WI38 (cell line): ENCODE results near the gene HOXD8.

ENCODE experiments used
- H3K4me3 ChIP-seq: 2 replicates; pipeline ENCODE4 v1.5.1; 2011; ENCODE audit warnings: low read depth, mild to moderate bottlenecking, control low read depth, low read length
- CTCF ChIP-seq: IDR thresholded peaks from 2 replicates; pipeline ENCODE4 v1.5.1; 2012; ENCODE audit warnings: low read depth, mild to moderate bottlenecking, control low read depth, low read length

Gene HOXD8

GRCh38 chr2:176117162-176117822 is 12.2 kb upstream of the HOXD8 start:
- H3K4me3 ChIP-seq = no peak overlapping the region
- no peak for TF ChIP-seq CTCF

DNA sequence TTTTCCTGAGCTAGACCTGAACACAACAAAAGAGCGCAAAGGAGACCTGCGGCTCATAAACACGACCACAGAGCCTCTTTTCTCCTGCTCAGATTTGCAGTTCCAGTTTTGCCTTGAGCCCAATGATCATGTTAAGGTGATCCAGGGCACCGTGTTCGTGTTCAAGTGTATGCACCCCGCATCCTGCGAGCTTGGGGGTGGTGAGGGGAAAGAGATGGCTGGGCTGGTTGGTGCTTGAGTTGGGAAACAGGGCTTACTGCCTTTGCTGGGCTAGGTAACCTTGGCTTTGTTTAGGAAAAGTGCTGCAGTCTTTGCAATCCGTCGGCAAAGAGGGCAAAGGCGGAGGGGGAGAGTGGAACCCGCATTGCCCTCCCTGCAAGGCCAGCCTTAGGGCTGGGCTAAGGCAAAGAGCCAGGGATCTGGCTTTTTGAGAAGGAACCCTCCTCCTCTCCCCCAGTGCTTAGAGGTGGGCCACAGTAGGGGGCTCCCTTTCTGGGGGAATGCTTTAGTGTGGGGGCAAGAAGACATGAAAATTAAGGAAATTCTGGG is 11.6 kb upstream of the HOXD8 start:
- no peak overlapping the region for H3K4me3 ChIP-seq

GRCh38 chr2:176118601-176119339 is 10.7 kb upstream of the HOXD8 start:
- no peak overlapping the region for H3K4me3 ChIP-seq
- TF ChIP-seq CTCF = peak; percentile 24; the same call in 1 of the 2 replicates

More for the DNA sequence above, 11.6 kb upstream of the HOXD8 start:
- no peak for TF ChIP-seq CTCF

- H3K4me3 ChIP-seq = no peak overlapping the region
- TF ChIP-seq CTCF = no peak
Observed at GRCh38 chr2:176120364-176121189, 8.9 kb upstream of the HOXD8 start.

DNA sequence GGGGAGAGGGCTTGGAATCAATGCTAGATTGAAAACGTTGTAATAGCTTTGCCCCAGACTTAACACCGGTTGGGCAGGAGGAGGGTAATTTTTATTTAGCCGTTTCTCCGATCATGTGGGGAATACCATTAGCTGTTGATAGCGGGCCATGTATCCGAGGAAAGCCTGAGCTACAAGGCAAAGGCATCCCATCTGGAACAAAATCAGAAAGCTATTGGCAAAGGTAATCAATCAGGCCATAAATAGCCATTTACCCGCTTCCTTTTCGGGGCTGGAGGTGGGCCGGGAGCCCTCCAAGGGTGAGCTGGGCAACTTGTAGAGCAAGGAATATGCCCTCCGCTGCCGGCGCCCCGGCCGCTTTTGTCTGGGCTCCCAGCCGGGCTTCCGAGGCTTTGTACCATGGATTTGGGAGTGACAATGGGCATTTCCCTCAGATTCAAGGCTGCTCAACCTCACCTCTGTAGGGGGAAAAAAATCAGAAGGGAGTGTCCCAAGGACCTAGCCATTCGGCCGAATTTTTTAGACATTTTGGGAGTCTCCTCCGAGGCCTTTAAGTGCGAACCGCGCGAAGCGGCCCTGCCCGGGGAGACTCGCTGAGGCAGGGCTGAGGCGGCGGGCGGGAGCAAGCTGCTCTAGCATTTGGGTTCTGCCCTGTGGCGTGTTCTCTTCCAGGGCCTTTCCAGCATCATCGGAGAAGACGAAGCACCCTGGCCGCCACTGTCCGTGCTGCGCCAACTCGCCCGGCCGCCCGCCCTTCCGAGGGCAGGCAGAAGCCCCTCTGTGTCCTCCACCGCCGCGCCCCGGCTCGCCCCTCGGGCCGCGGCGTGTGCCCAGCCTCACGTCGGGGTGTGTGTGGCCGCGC is 8.1 kb upstream of the HOXD8 start:
- TF ChIP-seq CTCF = no peak
- H3K4me3 ChIP-seq = no peak overlapping the region

- H3K4me3 ChIP-seq = no peak overlapping the region; the same call in 1 of the 2 replicates
- no peak for TF ChIP-seq CTCF
Observed at GRCh38 chr2:176122052-176122682, 7.3 kb upstream of the HOXD8 start.
